ENCODE data around the gene PPT1. TPM values are rescaled to one million over a fixed set of nuclear protein-coding genes. Genes with fewer than 3 reads are reported as not detected.

PPT1 gene
- total and polyA plus RNA-seq, 2 of the 8 experiments (the other 6 are each of a cell fraction or from before 2014, with no cell fraction given): 77.1 to 150 TPM

DNA sequence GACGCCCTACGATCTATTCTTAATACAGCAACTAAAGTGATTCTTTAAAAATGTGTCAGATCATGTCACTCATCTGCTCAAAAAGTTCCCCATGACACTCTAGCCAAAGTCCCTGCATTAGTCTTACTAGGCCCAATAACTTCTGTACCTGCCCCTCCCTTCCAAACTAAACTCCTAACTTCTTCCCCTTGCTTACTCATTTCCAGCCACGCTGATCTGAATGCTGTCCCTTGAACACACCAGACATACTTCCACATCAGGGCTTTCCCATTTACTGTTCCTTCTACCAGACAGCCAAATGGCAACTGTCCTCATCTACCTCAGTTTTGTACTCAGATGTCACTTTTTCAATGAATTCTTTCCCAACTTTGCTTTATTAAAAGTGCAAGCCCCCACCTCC lies 1.2 kb downstream of the PPT1 start (continued):
- no peak for TF ChIP-seq NRF1 (IDR thresholded peaks at IDR 0.05; ENCODE audit: low read depth, low read length)

Data from H1 (cell line).